PFSK-1 (cell line): ENCODE results near the gene C1orf185.

ENCODE experiments used
- SIN3A ChIP-seq: IDR thresholded peaks from 2 replicates; pipeline ENCODE4 v1.6.1; 2012; ENCODE audit warnings: mild to moderate bottlenecking, low read length, moderate library complexity, borderline replicate concordance; ENCODE audit not compliant: insufficient read depth
- TAF1 ChIP-seq: IDR thresholded peaks from 2 replicates; pipeline ENCODE4 v1.6.1; 2012; ENCODE audit warnings: low read length, control low read depth, borderline replicate concordance; ENCODE audit not compliant: insufficient read depth

- no peak for TF ChIP-seq TAF1
- TF ChIP-seq SIN3A = no peak
Measured at GRCh38 chr1:51175278-51175677, 73.2 kb downstream of the C1orf185 start.
